Natural killer cell (primary cell): ENCODE measurements around the gene KLHL6. TPM values are rescaled to one million over a fixed set of nuclear protein-coding genes. Genes with fewer than 3 reads are reported as not detected.

Source experiments
- ATAC-seq, 3 donors: fragments of 150-1000 bp in 2 of 3; fragments of 200-7000 bp in 1 of 3; cut with Tn5 transposase; 1 replicate in 1 of 3; 2 replicates in 2 of 3; pipeline ENCODE4 v1.10.0; 2021; ENCODE audit warnings: mild to moderate bottlenecking in 2 of 3, moderate library complexity in 2 of 3
- DNase-seq, 2 donors: peaks; one replicate each; pipeline versions ENCODE4 v3.0.0 to v3.0.0-alpha.2; 2013 to 2021; ENCODE audit warnings: mixed read lengths in 1 of 2
- H3K27ac ChIP-seq: one replicate; pipeline ENCODE4 v1.5.1; 2013; ENCODE audit warnings: mild to moderate bottlenecking, low read length
- H3K27me3 ChIP-seq: one replicate; pipeline ENCODE4 v1.6.1; 2013; ENCODE audit warnings: low read length; ENCODE audit not compliant: control insufficient read depth, insufficient read depth
- H3K36me3 ChIP-seq: one replicate; pipeline ENCODE4 v1.6.1; 2013; ENCODE audit warnings: low read length; ENCODE audit not compliant: control insufficient read depth, insufficient read depth
- H3K4me1 ChIP-seq: one replicate; pipeline ENCODE4 v1.6.1; 2013; ENCODE audit warnings: low read length; ENCODE audit not compliant: control insufficient read depth, insufficient read depth
- H3K4me3 ChIP-seq: one replicate; pipeline ENCODE4 v1.5.1; 2013; ENCODE audit warnings: low read length
- H3K9me3 ChIP-seq: one replicate; pipeline ENCODE4 v1.6.1; 2013; ENCODE audit warnings: low read length; ENCODE audit not compliant: control insufficient read depth, insufficient read depth
- H3K27ac Mint-ChIP-seq, 2 donors: one replicate each; pipeline ENCODE4 v1.8.0; 2022; ENCODE audit warnings: mild to moderate bottlenecking in 2 of 2, mixed read lengths in 2 of 2, moderate library complexity in 1 of 2
- H3K27me3 Mint-ChIP-seq, 2 donors: one replicate each; pipeline ENCODE4 v1.8.0; 2022; ENCODE audit warnings: low read depth in 2 of 2, mixed read lengths in 2 of 2
- H3K36me3 Mint-ChIP-seq: one replicate; pipeline ENCODE4 v1.8.0; 2022; ENCODE audit warnings: mixed read lengths
- H3K4me1 Mint-ChIP-seq, 2 donors: one replicate each; pipeline ENCODE4 v1.8.0; 2022; ENCODE audit warnings: mixed read lengths in 2 of 2
- H3K4me3 Mint-ChIP-seq: one replicate; pipeline ENCODE4 v1.8.0; 2022; ENCODE audit warnings: mild to moderate bottlenecking, moderate library complexity, mixed read lengths
- H3K9me3 Mint-ChIP-seq, 2 donors: one replicate each; pipeline ENCODE4 v1.8.0; 2022; ENCODE audit warnings: mixed read lengths in 2 of 2
- CTCF ChIP-seq: fragments of 200-600 bp; IDR thresholded peaks from one replicate; pipeline ENCODE4 v1.8.0; 2022; ENCODE audit warnings: antibody characterized with exemption
- WGBS: methylation state at CpG from one replicate; pipeline ENCODE4 v1.1.7; 2013; ENCODE audit warnings: missing lambda C conversion rate; ENCODE audit not compliant: insufficient coverage; 5-methylcytosine and 5-hydroxymethylcytosine counted together
- intact Hi-C: fragments of 100-400 bp; cut with micrococcal nuclease; formaldehyde crosslinking; loops from one replicate; pipeline ENCODE4 v1.14.2; 2022
- total RNA-seq, 4 donors: library from RNA; stranded (reverse); fragments of 120-200 nt in 1 of 4; gene quantifications; one replicate each; pipeline versions ENCODE4 v1.2.3 to v1.2.4, GENCODE V29; 2013 to 2022

KLHL6 gene
- total RNA-seq, 3 donors from 2014 or later (not counting 1 experiment from before 2014, with no cell fraction given) = 10.9 to 17.3 (median 13.6) TPM

GRCh38 chr3:183493296-183494045 is 62.0 kb downstream of the KLHL6 start:
- no peak overlapping the region for H3K4me3 ChIP-seq
- no peaks in the 10 kb centered on the region for H3K4me1 ChIP-seq
- no peak overlapping the region for H3K27ac Mint-ChIP-seq
- H3K36me3 ChIP-seq = peaks cover 27% of the 10 kb centered on the region
- no peaks in the 10 kb centered on the region for H3K36me3 Mint-ChIP-seq
- no peaks in the 10 kb centered on the region for H3K4me1 Mint-ChIP-seq
- H3K9me3 ChIP-seq = no peaks in the 10 kb centered on the region
- ATAC-seq (no peak), DNase-seq (no peak)
- H3K4me3 Mint-ChIP-seq = no peak overlapping the region
- intact Hi-C loops = no loop called here
- no peak for TF ChIP-seq CTCF
- WGBS = 95% methylated on average over 4 of the region's 4 CpGs
- H3K9me3 Mint-ChIP-seq = no peaks in the 10 kb centered on the region
- H3K27me3 ChIP-seq = no peaks in the 10 kb centered on the region
- H3K27ac ChIP-seq = no peak overlapping the region
- H3K27me3 Mint-ChIP-seq = no peaks in the 10 kb centered on the region

- Mint-ChIP-seq H3K27me3 (no peaks in the 10 kb centered on the region), H3K4me3 (no peak overlapping the region), H3K36me3 (no peaks in the 10 kb centered on the region), H3K4me1 (no peaks in the 10 kb centered on the region), H3K9me3 (no peaks in the 10 kb centered on the region), H3K27ac (no peak overlapping the region)
- no peak for DNase-seq
- Histone ChIP-seq H3K4me3 (no peak overlapping the region), H3K36me3 (peaks cover 24% of the 10 kb centered on the region), H3K27me3 (no peaks in the 10 kb centered on the region), H3K9me3 (no peaks in the 10 kb centered on the region), H3K27ac (no peak overlapping the region), H3K4me1 (no peaks in the 10 kb centered on the region)
- WGBS = 97% methylated on average over 3 of the region's 4 CpGs
- ATAC-seq = no peak
- intact Hi-C loops = no loop called here
- no peak for TF ChIP-seq CTCF
These were observed 62.7 kb downstream of the KLHL6 start for GRCh38 chr3:183492849-183493179.

- no peak for TF ChIP-seq CTCF
- Mint-ChIP-seq H3K9me3 (no peaks in the 10 kb centered on the region), H3K27me3 (no peaks in the 10 kb centered on the region), H3K4me3 (no peak overlapping the region), H3K4me1 (no peaks in the 10 kb centered on the region), H3K27ac (no peak overlapping the region), H3K36me3 (no peaks in the 10 kb centered on the region)
- DNase-seq (no peak), ATAC-seq (no peak)
- Histone ChIP-seq H3K27me3 (no peaks in the 10 kb centered on the region), H3K27ac (no peak overlapping the region), H3K9me3 (no peaks in the 10 kb centered on the region), H3K4me1 (no peaks in the 10 kb centered on the region), H3K4me3 (no peak overlapping the region), H3K36me3 (peaks cover 24% of the 10 kb centered on the region)
- intact Hi-C loops = no loop called here
- WGBS = 97% methylated on average over 43 of the region's 45 CpGs
These were observed 63.3 kb downstream of the KLHL6 start for GRCh38 chr3:183491923-183492848.
